ENCODE results near the gene FAM53B.

The FAM53B gene

DNA sequence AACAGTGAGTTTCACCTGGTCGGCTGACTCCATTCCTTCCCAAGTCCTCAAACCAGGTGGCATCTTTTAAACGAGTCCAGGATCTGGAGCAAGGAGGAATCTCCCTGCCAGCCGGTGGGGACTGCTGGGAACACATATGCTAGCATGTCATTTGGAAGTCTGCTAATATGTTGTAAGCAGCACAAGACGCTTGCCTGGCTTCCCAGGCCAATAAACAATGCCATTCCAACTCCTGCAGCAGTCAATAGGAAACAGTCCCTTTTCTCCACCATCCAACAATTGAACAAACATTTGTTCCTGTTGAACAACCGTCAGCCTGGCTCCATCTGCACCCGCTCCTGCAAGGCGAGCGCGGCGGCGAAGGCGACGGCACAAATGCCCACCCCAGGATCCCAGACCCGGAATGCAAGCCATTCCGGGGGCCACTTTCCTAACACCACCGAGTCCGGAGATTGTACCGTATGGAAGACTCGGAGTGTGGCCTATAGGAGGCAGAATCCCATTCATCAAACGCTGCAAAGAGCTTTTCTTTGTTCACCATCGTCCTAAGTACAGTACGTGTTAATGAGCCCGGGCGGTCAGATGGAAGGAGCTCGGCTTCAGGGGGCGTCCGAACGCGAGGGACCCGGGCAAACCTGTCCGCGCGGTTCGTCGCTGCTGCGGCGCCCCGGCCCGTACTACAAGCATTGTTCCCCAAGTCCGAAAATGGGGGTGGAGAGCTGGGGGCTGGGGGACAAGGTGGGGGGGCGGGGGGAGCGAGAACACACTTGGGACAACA is 1.6 kb downstream of the FAM53B start:
- DNase-seq = peak in 10 of 56 donors; percentile 30 to 67 (median 54)

- DNase-seq = peak in 3 of 56 donors; percentile 41 to 66 (median 56)
Measured at GRCh38 chr10:124741922-124742412, 2.2 kb downstream of the FAM53B start.

DNA sequence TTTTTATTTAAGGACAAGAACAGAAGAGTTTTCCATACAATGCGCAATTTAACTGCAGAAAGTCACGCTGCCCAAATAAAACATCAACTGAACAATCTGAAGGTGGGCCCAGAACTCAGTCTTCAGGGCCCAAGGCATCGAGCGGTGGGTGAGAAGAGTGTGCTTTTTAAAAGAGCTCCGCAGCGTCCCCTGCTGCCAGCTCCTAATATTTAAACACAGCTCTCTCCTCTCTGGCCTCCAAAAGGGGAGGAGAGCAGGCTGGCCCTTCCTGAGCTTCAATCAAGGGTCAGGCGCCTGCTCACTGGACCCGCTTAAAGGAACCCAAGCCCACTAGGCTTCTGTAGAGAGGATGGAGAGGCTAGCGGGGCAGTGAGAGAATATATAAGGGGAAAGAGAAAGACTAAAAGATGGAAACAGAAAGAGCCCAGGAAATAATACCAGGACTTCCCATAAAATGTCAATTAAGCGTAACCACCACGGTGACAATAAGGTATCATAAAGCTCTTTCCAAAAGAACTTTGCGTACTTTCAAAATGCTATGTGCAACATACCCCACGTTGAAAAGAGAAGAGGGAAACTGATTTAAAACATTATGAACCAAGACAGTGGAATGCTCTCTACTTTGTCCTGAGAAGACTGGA is 2.8 kb downstream of the FAM53B start:
- DNase-seq = peak in 53 of 56 donors; percentile 39 to 94 (median 78)

DNA sequence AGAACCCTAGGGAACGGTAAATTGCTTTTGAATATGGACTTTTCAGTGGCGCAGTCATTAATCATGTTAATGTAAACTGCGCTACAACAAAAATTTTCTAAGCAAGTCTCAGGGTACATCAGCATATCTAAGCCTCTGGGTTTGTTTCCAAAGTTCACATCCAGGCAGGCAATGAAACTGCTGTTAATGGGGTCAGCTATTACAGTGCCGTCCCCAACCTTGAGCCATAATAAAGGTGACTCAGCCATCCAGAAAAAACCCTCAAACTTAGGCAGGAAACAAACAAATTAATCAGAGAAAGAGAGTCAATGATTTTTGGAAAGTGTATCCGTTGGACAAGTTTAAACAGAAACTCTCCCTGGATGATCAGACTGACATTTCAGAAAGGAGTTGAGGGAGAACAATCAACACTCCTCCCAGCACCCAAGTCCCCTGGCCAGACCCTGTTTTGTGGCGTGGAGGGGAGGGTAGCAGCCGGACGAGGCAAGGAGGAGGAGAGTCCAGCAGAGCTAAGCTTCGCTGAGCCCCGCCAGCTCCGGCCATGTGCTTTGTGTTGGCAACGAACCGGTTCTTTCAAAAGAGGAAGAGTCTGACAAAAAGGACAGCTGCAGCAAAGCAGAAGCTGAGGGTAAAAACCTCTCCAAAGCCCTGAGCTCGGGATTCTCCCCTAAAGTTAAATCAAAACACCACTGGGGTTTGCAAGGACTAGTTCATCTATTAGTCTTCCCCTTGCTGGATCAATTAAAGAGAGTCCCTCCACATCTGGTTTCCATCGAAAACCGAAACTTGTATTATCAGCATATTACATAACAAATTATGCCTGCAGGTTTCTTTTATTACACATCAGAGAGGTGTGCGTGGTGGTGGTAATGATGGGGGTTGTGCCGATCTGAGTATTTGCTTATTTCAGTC is 3.6 kb downstream of the FAM53B start:
- DNase-seq = peak in 39 of 56 donors; percentile 38 to 83 (median 59)

- DNase-seq = no peak
Measured at GRCh38 chr10:124739986-124740368, 4.2 kb downstream of the FAM53B start.

DNA sequence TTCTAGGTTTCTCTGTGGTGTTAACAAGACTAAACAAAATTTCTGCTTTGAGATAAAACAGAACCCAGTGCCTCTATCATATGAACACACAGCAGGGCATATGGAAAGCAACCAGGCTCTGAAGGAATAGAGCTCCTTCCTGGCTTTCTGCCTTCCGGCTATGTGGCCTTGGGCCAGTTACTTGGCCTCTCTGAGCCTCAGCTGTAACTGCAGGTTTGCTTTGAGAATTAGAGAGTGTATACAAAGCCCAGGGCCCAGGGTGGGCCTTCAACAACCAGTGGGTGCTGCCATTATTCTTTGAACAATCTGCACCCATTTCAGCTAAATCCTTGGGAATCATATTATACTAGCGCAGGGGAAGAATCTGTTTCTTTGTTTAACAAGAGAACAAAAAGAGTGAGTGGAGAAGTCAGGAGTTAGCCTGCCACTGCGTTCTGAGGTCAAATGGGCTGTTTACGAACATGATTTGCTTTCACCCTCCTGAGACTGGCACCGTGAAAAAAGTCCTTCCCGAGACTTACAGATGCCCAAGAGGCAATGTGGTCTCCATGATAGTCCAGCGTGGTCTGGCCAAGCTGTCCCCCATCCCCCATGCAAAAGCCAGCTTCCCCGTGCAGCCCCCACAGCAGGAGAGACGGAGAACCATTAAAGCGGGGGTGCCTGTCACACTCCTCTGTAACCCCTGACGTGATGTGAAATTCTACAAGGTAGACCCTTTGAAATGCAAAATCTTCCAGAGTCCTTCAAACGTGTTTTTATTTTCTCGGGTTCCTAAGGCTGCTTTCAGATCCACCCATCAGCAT is 4.9 kb downstream of the FAM53B start:
- DNase-seq = no peak

DNA sequence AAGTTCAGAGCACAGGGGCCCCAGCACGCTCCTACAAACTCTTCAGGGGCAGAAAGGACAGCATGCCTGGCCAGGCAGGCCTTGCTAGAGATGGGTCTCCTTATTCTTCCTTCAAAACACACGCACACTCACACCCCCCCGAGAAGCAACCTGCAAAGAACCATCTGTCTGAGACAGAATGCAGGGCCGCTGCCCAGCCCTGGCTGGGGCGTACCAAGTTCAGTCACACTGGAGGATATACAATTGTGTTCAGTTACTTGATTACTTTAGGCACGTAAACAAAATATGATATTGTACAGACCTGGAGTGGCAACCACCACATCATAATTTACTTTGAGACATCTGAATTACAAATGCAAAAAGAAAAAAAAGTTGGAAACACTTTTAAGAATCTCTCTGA is 5.7 kb downstream of the FAM53B start:
- DNase-seq = no peak

- no peak for DNase-seq
Measured at GRCh38 chr10:124737708-124738107, 6.5 kb downstream of the FAM53B start.

GRCh38 chr10:124737221-124737620 is 7.0 kb downstream of the FAM53B start:
- DNase-seq = no peak

DNA sequence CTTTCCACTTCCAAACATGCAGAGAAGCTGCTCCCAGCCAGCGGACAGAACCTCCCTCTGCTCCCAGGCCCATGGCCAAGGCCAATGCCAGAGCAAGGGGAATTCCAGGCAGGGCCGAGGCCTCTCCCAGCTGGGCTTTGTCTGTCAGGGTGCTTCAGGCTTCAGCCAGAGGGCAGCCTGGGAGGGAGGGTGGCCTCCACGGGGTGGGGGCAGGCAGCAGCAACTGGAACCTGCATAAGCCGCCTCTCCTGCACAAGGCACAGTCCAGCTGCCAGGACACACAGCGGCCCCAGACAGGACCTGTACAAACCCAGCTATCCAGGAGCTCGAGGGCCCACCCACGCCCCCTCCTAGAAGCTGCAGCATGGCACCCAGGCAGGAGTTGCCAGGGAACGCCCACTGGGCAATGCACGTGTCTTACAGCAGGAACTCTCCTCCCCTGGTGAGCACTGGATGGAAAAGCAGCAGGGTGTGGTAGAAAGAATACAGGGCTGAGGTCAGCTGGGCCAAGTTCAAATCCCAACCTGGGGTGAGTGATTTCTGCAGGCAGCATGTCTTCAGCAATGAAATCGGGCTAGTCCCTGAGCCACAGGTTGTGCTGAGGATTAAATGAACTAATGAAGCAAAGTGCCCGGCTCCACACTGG is 7.6 kb downstream of the FAM53B start:
- peak in 52 of 56 donors; percentile 26 to 92 (median 73) for DNase-seq

DNA sequence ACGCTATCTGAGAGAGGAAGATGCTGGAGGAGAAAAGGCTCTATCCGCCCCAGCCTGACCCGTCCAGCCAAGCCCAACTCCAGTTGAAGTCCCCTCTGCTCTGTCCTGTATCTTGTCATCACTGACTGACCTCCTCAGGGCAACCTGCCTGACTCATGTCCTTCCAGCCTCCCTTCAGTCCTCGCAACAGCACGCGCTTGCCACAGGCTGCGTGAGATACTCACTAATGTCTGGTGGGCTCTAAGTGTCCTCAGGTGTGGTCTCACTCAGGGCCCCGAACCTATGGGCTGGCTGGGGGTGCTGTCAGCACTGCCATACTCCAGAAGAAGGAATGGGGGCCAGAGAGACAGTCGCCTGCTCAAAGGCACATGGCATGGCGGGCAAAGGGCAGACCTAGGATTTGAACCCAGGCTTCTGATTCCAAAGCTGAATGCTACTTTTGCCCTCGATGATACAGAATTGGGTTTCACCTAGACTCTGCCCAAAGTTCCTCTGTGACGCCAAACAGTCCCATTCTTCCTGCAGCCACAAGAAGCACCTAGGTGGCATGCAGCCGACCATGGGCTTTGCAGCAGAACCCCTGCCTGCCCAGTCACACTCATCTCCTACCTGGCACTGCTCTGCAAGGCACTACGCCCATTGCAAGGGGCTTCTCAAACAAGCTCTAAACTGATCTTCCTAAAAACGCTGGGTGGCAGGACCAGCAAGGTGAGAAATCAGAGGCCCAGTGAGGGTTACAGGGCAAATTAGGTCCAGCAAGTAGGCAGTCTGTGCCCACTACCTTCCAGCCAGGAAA is 8.5 kb downstream of the FAM53B start:
- DNase-seq = no peak

GRCh38 chr10:124734311-124735166 is 9.6 kb downstream of the FAM53B start:
- DNase-seq = no peak

- no peak for DNase-seq
Measured at GRCh38 chr10:124733571-124734245, 10.5 kb downstream of the FAM53B start.

GRCh38 chr10:124732931-124733570 is 11.1 kb downstream of the FAM53B start:
- DNase-seq = peak in 8 of 56 donors; percentile 17 to 60 (median 39)

DNA sequence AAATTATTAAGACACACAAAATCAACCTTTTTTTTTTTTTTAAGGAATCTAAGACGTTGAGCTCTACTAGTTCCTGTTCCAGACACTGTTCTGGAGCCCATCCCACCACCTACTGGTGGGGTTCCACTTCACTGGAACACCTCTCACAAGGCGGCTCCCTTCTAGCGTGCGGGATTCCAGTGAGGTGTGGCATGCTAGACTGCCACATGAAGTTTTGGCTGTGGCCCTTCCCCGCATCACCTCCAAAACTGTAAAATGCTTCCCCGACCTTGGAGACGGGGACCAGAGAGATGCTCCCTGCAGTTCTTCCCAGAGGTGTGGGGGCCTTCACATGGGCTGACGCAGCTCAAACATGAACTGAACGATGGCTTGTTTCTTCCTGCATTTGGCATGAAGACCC is 12.6 kb downstream of the FAM53B start:
- no peak for DNase-seq

GRCh38 chr10:124730790-124731189 is 13.4 kb downstream of the FAM53B start:
- no peak for DNase-seq

All from nucleus accumbens (tissue), 56 donors.